Lower leg skin (tissue), 4 donors: ENCODE data around the gene GNAL. TPM values are rescaled to one million over a fixed set of nuclear protein-coding genes. Genes with fewer than 3 reads are reported as not detected.
"Not testable (repeated sequence)": the region's sequence is repeated elsewhere in the genome, so short reads cannot be mapped to it uniquely, and the experiment has no call there.

Source experiments
- DNase-seq, 2 donors: peaks; one replicate each; pipeline ENCODE4 v3.0.0-alpha.2; 2019; ENCODE audit warnings: low spot score in 2 of 2
- H3K4me3 ChIP-seq: fragments of 200-600 bp; sonication (generic); 2 replicates; pipeline ENCODE4 v1.5.1; 2017; ENCODE audit warnings: mild to moderate bottlenecking, low read depth; ENCODE audit not compliant: poor library complexity, severe bottlenecking
- CTCF ChIP-seq, 3 donors: fragments of 450-650 bp; IDR thresholded peaks; one replicate each; pipeline ENCODE4 v1.5.1; 2016; ENCODE audit warnings: antibody characterized with exemption in 3 of 3, mild to moderate bottlenecking in 3 of 3, moderate library complexity in 2 of 3
- POLR2A ChIP-seq, 2 donors: fragments of 450-650 bp; IDR thresholded peaks; one replicate each; pipeline ENCODE4 v1.6.1; 2016 to 2017; ENCODE audit warnings: antibody characterized with exemption in 2 of 2, mild to moderate bottlenecking in 1 of 2, moderate library complexity in 1 of 2
- WGBS, 2 donors: methylation state at CpG; one replicate each; pipeline ENCODE4 v1.1.5; 2018; 5-methylcytosine and 5-hydroxymethylcytosine counted together
- intact Hi-C: fragments of 100-400 bp; cut with DNase I; formaldehyde crosslinking; loops from one replicate; pipeline ENCODE4 v1.15.0; 2023; ENCODE audit warnings: low total_unique reads
- total RNA-seq, 4 donors: library from RNA; depleted of rRNA; stranded (reverse); fragments of >200 nt; gene quantifications; one replicate each; pipeline ENCODE4 v1.1.0, GENCODE V29; 2016

Gene GNAL
- total RNA-seq: 10 to 100 TPM; 12.3 to 15.9 (median 14.5) TPM

GRCh38 chr18:11688972-11689668 lies at the start of gene GNAL:
Gene GNAL, plus strand, starts transcription at chr18:11689264. Its CDS starts 300 bp downstream, at chr18:11689564.
- peak within 1 kb of the TSS; percentile 47 for H3K4me3 ChIP-seq
- 0 to 1% methylated on average over 27 to 32 of the region's 77 CpGs for WGBS, 2 donors
- peak; percentile 49 to 92 for DNase-seq
- TF ChIP-seq POLR2A (IDR thresholded peaks at IDR 0.05) (no peak), CTCF (IDR thresholded peaks at IDR 0.05) (no peak)
- intact Hi-C loops: no loop called here

- WGBS, 2 donors: 91 to 93% methylated on average over 16 to 20 of the region's 23 CpGs
- DNase-seq, intact Hi-C loops, H3K4me3 ChIP-seq: not testable (repeated sequence)
Measured at GRCh38 chr18:11647310-11647709, 41.8 kb upstream of the GNAL start.

- DNase-seq, intact Hi-C loops, H3K4me3 ChIP-seq: not testable (repeated sequence)
- 93 to 99% methylated on average over 14 to 20 of the region's 26 CpGs for WGBS, 2 donors
Measured at GRCh38 chr18:11647804-11648203, 41.3 kb upstream of the GNAL start.

GRCh38 chr18:11649839-11650238 lies 39.2 kb upstream of the GNAL start:
- TF ChIP-seq POLR2A (IDR thresholded peaks at IDR 0.05): no peak
- no peak for TF ChIP-seq CTCF (IDR thresholded peaks at IDR 0.05)
- intact Hi-C loops: loop anchor here (10.0 kb wide), 2 partner anchors 65 to 405 kb away; no protein-coding TSS in a partner anchor
- 62% methylated on average over 4 of the region's 4 CpGs for WGBS, 2 donors

GRCh38 chr18:11651899-11652298 lies 37.2 kb upstream of the GNAL start:
- no peak for DNase-seq
- WGBS, 2 donors: 81 to 83% methylated on average over 3 of the region's 3 CpGs
- H3K4me3 ChIP-seq: no peak overlapping the region
- no peak for TF ChIP-seq CTCF (IDR thresholded peaks at IDR 0.05)
- no peak for TF ChIP-seq POLR2A (IDR thresholded peaks at IDR 0.05)
- intact Hi-C loops: loop anchor here (10.0 kb wide), 2 partner anchors 63 to 403 kb away; no protein-coding TSS in a partner anchor

More at GRCh38 chr18:11649839-11650238, 39.2 kb upstream of the GNAL start:
- no peak for DNase-seq
- H3K4me3 ChIP-seq: no peak overlapping the region

GRCh38 chr18:11653521-11653920 lies 35.5 kb upstream of the GNAL start:
- WGBS, 2 donors: 77 to 83% methylated on average over 10 of the region's 10 CpGs
- H3K4me3 ChIP-seq: no peak overlapping the region
- intact Hi-C loops: loop anchor here (10.0 kb wide), 2 partner anchors 61 to 401 kb away; no protein-coding TSS in a partner anchor
- no peak for DNase-seq
- no peak for TF ChIP-seq POLR2A (IDR thresholded peaks at IDR 0.05)
- no peak for TF ChIP-seq CTCF (IDR thresholded peaks at IDR 0.05)
